Nucleus accumbens (tissue), 56 donors: Measurements from ENCODE around the gene CKLF.
"Not testable (repeated sequence)": the region's sequence is repeated elsewhere in the genome, so short reads cannot be mapped to it uniquely, and the experiment has no call there.

ENCODE experiments used
- DNase-seq, 56 donors: peaks; one replicate each; lab custom pipeline; 2025; lab: John Stamatoyannopoulos, UW

Gene CKLF

GRCh38 chr16:66552286-66553177 is at the start of gene CKLF:
TSS of gene CKLF (plus strand) at chr16:66552576. CDS start at chr16:66552716, 140 bp downstream.
- peak in 54 of 56 donors; percentile 35 to 93 (median 82) for DNase-seq

DNA sequence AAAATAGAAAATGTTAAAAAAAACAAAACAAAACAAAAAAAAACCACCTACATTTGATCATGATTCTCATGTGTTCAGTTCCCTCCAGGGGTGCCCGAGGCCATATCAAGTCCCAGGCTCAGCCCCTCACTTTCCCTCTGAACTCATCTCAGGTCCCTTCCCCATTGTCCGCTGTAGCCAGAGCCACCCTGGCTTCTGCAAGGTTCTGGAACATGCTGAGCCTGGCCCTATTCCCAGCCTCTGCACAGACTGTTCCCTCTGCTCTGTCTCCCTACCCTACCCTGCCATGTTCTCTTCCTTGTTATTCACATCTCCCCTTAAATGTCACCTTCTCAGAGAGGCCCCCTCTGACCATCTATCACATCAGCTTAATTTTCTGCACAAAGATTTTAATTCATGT is 49.3 kb upstream of the CKLF start:
- peak in 33 of 56 donors; percentile 9 to 62 (median 28) for DNase-seq

DNA sequence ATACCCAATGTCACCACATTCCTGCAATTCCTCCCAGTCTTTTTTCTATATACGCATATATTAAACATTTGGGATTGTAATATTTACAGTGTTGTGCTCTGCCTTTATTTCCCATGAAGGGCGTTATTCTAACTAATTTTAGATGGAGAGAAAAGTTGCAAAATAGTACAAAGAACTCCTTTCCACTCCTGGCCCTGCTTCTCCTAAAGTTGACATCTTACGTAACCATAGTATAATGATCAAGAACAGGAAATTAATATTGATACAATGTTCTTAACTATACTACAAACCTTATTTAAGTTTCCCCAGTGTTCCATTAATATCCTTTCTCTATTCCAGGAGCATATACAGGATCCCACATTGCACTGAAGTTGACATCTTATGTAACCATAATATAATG is 48.8 kb upstream of the CKLF start:
- DNase-seq = no peak

DNA sequence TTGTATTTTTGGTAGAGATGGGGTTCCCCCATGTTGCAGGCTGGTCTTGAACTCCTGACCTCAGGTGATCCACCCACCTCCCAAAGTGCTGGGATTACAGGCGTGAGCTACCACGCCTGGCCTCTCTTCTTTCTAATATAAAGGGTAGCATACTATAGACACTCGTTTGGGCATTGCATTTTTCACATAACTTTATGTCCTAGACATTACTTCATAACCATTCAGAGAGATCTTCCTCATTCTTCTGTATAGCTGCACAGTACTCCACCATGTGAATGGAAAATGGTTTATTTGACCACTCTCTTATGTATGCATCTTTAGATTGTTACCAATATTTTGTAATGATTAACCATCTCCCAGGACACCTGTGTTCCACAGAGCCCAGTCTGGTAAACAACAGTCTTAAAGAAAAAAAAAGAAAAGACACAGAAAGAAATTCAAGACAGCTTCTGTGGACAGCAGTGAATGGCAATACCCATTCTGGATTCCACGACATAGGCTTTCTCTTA is 44.6 kb upstream of the CKLF start:
- DNase-seq = no peak

DNA sequence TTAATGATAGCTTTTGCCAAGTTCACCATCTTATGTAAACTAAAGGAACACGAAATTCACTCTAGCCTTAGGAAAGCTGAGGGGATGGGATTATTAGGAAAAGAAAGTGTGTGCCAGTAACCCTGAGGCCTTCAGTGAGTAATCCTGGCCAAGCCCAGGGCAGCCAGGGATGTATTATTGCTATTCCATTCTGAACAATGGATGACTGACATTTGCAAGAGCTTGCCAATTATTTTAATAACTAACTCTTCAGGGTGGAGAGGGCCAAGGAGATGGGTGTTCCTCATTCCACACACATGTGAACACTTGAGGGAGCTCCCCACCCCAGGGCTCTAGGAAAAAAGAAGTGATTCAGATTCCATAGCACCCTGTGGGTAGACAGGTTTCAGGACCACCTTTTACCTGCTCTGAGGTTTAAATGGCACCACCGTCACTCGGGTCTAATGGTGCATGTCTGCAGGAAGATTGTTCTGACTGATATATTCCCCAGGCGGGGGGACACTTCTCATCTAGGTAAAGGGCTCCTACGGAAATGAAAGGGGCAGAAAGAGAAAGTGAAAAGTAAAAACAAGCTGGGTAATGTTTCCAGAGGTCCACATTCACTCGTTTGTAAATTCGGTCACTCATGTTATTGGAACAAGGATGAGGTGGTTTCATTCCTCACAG is 44.0 kb upstream of the CKLF start:
- no peak for DNase-seq

DNA sequence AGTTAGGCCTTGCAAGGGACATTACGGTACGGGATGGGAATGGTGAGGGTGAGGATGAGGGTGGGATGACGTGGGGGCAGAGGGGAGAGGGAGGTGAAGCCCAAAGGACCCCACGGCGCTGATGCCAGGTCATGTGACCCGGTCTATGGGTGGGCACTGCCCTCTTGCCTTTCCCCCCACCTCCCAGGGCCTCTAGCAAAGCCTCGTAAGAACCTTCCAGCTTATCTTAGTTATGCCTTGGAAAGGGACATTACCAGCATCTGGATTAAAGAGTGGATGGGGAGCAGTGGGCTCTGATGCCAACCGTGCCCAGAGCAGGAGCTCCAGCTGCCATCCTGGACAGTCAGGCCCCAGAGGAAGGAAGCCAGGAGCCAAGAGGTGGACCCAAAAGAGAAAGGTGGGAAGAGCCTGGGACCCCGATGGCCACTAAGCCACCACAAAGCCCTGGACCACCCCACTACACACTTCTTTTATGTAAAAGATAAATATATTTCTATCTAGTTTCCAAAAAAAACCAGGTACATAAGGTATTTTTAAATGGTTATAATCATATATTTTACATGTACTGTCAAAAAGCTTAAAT is 43.4 kb upstream of the CKLF start:
- DNase-seq = no peak

- no peak for DNase-seq
Observed at GRCh38 chr16:66509576-66509975, 42.8 kb upstream of the CKLF start.

DNA sequence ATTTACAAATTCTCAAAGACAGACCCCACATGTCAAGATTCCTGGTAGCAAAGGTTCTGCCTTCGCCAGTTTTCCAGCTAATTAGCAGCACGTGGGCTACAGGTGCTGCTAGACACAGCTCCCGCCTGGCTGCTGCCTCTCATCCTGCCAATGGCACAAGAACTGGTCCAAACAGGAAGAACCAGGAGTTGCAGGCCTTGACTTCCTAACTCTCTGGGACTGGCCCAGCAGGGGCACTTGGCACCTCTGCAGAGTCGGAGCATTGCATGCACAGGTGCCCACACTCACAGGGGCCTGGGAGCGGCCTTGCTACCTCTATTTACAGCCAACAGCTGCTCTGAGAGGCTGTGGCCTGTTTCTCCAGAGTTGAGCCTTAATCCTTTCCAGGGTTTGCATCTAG is 42.1 kb upstream of the CKLF start:
- DNase-seq = no peak

GRCh38 chr16:66510711-66511601 is 41.4 kb upstream of the CKLF start:
- DNase-seq = peak in 5 of 56 donors; percentile 25 to 29 (median 27)

DNA sequence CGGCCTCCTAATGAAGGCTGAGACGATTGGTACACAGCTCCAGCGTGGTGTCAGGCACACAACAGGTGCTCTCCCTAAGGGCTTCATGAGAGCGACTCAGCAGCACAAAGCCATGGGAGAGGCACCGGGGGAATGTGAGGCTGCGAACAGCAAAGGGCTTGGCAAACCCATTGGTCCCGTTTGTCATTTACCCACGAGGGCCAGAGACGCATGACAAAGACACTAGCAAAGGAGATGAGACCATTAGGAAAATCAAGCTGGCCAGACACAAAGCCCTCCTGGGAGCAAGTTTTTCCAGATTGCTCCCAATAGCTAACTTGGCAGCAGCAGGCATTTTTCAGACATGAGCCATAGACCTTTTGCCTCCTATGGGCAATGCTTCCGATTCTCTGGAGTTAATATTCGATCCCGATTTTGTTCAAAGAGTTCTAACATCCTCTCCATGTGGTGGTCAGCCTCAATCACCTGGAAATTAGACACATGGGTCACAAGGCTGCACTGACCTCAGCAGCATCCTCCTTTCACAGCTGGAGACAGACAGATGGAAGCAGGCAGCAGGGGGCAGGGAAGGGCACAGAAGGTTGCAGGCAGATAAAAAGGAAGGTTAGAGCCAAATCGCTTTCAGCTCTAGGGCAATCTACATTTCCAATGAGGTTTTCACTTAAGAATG is 40.6 kb upstream of the CKLF start:
- DNase-seq = no peak

DNA sequence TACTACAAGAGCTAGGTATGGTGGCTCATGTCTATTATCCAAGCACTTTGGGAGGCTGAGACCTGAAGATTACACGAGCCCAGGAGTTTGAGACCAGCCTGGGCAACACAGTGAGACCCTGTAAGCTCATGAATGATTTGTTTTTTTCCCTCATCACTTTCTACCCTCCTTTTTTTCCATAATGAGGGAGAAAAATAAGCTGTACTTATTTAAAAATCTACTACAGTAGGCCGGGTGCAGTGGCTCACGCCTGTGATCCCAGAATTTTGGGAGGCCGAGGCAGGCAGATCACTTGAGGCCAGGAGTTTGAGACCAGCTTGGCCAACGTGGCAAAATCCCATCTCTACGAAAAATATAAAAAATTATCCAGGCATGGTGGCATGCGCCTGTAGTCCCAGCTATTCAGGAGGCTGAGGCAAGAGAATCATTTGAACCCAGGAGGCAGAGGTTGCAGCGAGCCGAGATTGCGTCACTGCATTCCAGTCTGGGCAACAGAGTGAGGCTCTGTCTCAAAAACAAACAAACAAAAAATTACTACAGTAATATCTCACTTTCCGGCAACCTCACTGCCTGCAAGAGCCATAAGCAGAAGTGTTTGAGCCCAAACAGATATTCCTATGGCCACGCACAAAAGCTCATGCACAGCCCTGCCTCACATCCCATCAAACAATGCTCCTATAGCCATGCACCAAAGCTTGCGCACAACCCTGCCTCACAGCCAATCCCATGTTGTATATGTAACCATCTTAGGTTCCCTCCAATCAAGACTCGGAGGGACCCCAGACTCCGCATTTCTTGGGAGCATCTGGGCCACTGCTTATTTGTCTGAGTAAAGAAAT is 39.9 kb upstream of the CKLF start:
- DNase-seq = no peak

GRCh38 chr16:66513111-66513723 is 39.2 kb upstream of the CKLF start:
- DNase-seq = no peak

DNA sequence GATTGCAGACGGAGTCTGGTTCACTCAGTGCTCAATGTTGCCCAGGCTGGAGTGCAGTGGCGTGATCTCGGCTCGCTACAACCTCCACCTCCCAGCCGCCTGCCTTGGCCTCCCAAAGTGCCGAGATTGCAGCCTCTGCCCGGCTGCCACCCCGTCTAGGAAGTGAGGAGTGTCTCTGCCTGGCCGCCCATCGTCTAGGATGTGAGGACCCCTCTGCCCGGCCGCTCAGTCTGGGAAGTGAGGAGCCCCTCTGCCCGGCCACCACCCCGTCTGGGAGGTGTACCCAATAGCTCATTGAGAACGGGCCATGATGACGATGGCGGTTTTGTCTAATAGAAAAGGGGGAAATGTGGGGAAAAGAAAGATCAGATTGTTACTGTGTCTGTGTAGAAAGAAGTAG is 38.0 kb upstream of the CKLF start:
- not testable (repeated sequence) for DNase-seq

GRCh38 chr16:66514980-66515595 is 37.3 kb upstream of the CKLF start:
- not testable (repeated sequence) for DNase-seq

DNA sequence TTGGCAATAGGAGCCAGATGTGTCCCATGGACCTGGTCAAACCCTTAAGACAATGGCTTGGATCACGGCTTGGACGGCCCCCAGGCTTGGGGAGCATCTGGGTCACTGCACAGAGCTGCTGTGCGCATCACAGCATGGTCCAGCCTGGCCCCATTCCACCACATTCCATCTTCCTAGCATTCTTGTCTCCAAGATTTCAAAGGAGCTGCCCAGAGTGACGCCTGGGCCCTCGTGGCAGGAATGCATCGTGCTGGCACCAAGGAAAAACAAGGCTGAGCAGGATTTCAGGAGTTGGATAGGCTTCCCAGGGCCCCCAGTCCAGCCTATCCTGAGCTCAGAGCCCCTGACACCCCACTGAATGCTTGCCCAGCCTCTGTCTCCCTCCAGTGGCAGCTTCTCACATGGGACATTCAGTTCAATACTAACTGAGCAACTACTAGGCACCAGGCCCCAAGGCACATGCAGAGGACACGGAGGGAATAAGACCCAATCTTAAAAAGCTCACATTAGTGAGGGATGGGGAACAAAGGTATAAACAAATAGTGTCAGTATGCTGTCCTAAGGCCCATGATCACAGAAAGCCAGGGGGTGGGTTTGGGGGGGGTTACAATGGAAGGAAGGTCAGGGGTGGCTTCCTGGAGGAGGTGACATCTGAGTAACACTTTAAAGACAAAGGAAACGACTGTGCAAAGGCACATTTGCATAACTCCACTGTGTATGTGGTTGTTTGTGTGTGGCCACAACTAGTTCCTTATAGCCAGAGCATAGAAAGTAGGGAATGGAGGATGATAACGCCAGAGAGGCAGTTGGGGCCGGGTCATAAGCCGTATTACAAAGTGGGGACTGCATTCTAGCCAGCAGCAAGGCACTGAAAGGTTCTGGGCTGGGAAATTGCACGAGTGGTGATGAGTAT is 36.5 kb upstream of the CKLF start:
- peak in 2 of 56 donors; percentile 9 to 33 for DNase-seq

- DNase-seq = no peak
Observed at GRCh38 chr16:66516509-66516807, 35.9 kb upstream of the CKLF start.
